ENCODE data around the gene KYNU. TPM values are rescaled to one million over a fixed set of nuclear protein-coding genes. Genes with fewer than 3 reads are reported as not detected.

KYNU gene
- total and polyA plus RNA-seq, 10 of the 15 experiments (the other 5 are each of a cell fraction or from before 2014, with no cell fraction given): 31.3 to 101 (median 38.3) TPM

DNA sequence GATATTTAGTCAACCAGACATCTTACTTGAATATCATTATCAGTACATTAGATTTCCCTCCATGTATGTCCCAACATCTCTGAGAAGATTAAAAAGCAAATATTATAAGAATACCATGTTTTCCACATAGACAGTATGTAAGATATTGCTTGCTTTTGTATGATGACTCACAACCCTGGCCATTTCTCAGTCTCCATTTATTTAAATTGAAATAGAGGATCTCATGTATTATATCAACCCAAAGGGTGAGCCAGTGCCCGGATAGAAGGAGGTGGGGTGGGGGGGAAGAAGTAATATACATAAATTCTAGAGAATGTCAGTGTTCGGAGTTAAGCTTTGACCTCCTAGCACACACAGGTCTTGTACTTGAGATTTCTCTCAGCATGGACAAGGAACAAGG is 109.6 kb downstream of the KYNU start:
- Histone ChIP-seq H3K9me3 (replicated peaks; ENCODE audit: control insufficient read depth, insufficient read depth, low read length) (no peaks in the 10 kb centered on the region), H2AFZ (ENCODE audit: control insufficient read depth, low read depth, low read length) (no peak overlapping the region), H3K27me3 (replicated peaks in 1 of 2; ENCODE audit: control insufficient read depth in 2 of 2, insufficient read depth in 2 of 2, low read length in 1 of 2) (no peaks in the 10 kb centered on the region), H4K20me1 (ENCODE audit: control insufficient read depth, insufficient read depth) (no peaks in the 10 kb centered on the region), H3K36me3 (ENCODE audit: control insufficient read depth in 2 of 2, insufficient read depth in 2 of 2, low read length in 1 of 2) (no peaks in the 10 kb centered on the region; a peak in 1 of 4 replicates), H3K79me2 (ENCODE audit: control insufficient read depth, insufficient read depth, low read length) (no peaks in the 10 kb centered on the region), H3K4me2 (ENCODE audit: control insufficient read depth, insufficient read depth) (no peak overlapping the region), H3K4me1 (ENCODE audit: control insufficient read depth, insufficient read depth, low read length) (peaks cover 17% of the 10 kb centered on the region), H3K9ac (ENCODE audit: control insufficient read depth, insufficient read depth, low read length) (no peak overlapping the region), H3K4me3 (no peak overlapping the region), H3K27ac (ENCODE audit: control insufficient read depth, insufficient read depth) (no peak overlapping the region)
- no peak for ATAC-seq
- POLR2A ChIA-PET: no interaction called here
- in situ Hi-C loops (cut with MboI) (loop anchor here (25.0 kb wide), 1 partner anchor 700 kb away; no protein-coding TSS in a partner anchor), intact Hi-C loops (cut with micrococcal nuclease; ENCODE audit: unreplicated experiment) (loop anchor here (10.0 kb wide), 1 partner anchor 692 kb away; no protein-coding TSS in a partner anchor)
- DNase-seq (ENCODE audit: low read depth, low spot score): no peak
- no peak for FAIRE-seq
- SMC1A ChIA-PET (ENCODE audit: uncharacterized antibody, unreplicated experiment): interaction anchor here (1.0 to 2.1 kb wide), 2 partner anchors 10 to 700 kb away, joined by 3 to 9 read pairs; no protein-coding TSS in a partner anchor
- RAD21 ChIA-PET (ENCODE audit: unreplicated experiment): interaction anchor here (1.4 to 1.8 kb wide), 2 partner anchors 107 to 304 kb away, joined by 4 to 7 read pairs; no protein-coding TSS in a partner anchor
- WGBS (ENCODE audit: insufficient coverage, insufficient replicate concordance, low lambda C conversion rate, missing lambda C conversion rate): 100% methylated on average over 2 of the region's 2 CpGs
- TF ChIP-seq JUNB (IDR thresholded peaks at IDR 0.05): no peak
- TF ChIP-seq ESRRA (IDR thresholded peaks at IDR 0.05; ENCODE audit: low read length): no peak
- TF ChIP-seq BACH1 (IDR thresholded peaks at IDR 0.05; ENCODE audit: borderline replicate concordance): no peak
- TSS peak; percentile 30 for BruUV-seq (replicated peaks)
- CTCF ChIA-PET: interaction anchor here (0.8 to 9.8 kb wide), 3 partner anchors 10 to 304 kb away, joined by 3 to 124 read pairs (median 32); partner anchors contain the start of gene KYNU

- no peaks in the 10 kb centered on the region for H3K9me3 ChIP-seq (replicated peaks; ENCODE audit: control insufficient read depth, insufficient read depth, low read length)
- no peak for FAIRE-seq
- in situ Hi-C loops (cut with MboI): loop anchor here (5.0 to 25.0 kb wide), 2 partner anchors 307 to 702 kb away; no protein-coding TSS in a partner anchor
- no TSS peak for BruUV-seq (replicated peaks)
- no peak overlapping the region for H3K27ac ChIP-seq (ENCODE audit: control insufficient read depth, insufficient read depth)
- ATAC-seq: peak; percentile 88
- ChIA-PET SMC1A (ENCODE audit: uncharacterized antibody, unreplicated experiment) (interaction anchor here (0.7 to 2.0 kb wide), 14 partner anchors 9 to 308 kb away, joined by 3 to 13 read pairs (median 4); no protein-coding TSS in a partner anchor), RAD21 (ENCODE audit: unreplicated experiment) (interaction anchor here (0.7 to 2.7 kb wide), 5 partner anchors 9 to 307 kb away, joined by 3 to 11 read pairs (median 3); partner anchors contain the start of gene KYNU), POLR2A (interaction anchor here (0.9 kb wide), 1 partner anchor 308 kb away, joined by 3 read pairs; no protein-coding TSS in a partner anchor), CTCF (interaction anchor here (0.6 to 9.8 kb wide), 27 partner anchors 9 to 966 kb away, joined by 3 to 124 read pairs (median 4); partner anchors contain the start of gene KYNU)
- peak overlapping the region; percentile 52; the same call in 1 of the 2 replicates for H2AFZ ChIP-seq (ENCODE audit: control insufficient read depth, low read depth, low read length)
- H3K4me3 ChIP-seq: no peak overlapping the region
- H3K9ac ChIP-seq (ENCODE audit: control insufficient read depth, insufficient read depth, low read length): no peak overlapping the region
- no peaks in the 10 kb centered on the region for H3K79me2 ChIP-seq (ENCODE audit: control insufficient read depth, insufficient read depth, low read length)
- TF ChIP-seq CTCF (IDR thresholded peaks at IDR 0.05 in 2 of 3, conservative IDR thresholded peaks at IDR 0.05 in 1 of 3; ENCODE audit: control insufficient read depth in 2 of 3, extremely low read depth in 1 of 3, insufficient read depth in 1 of 3, low read depth in 3 of 3, low read length in 3 of 3) (peak in 2 of 3 experiments; percentile 26 to 48; a peak in 3 of 6 replicates), RAD21 (IDR thresholded peaks at IDR 0.05; ENCODE audit: insufficient read depth, low read depth, low read length) (peak; percentile 72), ZNF24 (IDR thresholded peaks at IDR 0.05) (0 out of 2 replicates have a peak, but pooled peaks have one; percentile 7), SMC3 (IDR thresholded peaks at IDR 0.05; ENCODE audit: borderline replicate concordance, low read length) (peak; percentile 54; the same call in 1 of the 2 replicates), ZNF217 (IDR thresholded peaks at IDR 0.05) (no peak), SPI1 (IDR thresholded peaks at IDR 0.05; ENCODE audit: borderline replicate concordance, insufficient read depth, low read depth, low read length) (peak; percentile 47)
- H4K20me1 ChIP-seq (ENCODE audit: control insufficient read depth, insufficient read depth): no peaks in the 10 kb centered on the region
- DNase-seq (ENCODE audit: low read depth, low spot score): no peak
- H3K4me1 ChIP-seq (ENCODE audit: control insufficient read depth, insufficient read depth, low read length): peaks cover 5% of the 10 kb centered on the region; the same call in 1 of the 2 replicates
- H3K27me3 ChIP-seq (replicated peaks in 1 of 2; ENCODE audit: control insufficient read depth in 2 of 2, insufficient read depth in 2 of 2, low read length in 1 of 2): no peaks in the 10 kb centered on the region
- 46% methylated on average over 5 of the region's 5 CpGs for WGBS (ENCODE audit: insufficient coverage, insufficient replicate concordance, low lambda C conversion rate, missing lambda C conversion rate)
- intact Hi-C loops (cut with micrococcal nuclease; ENCODE audit: unreplicated experiment): loop anchor here (2.0 to 10.0 kb wide), 2 partner anchors 307 to 695 kb away; no protein-coding TSS in a partner anchor
- H3K36me3 ChIP-seq (ENCODE audit: control insufficient read depth in 2 of 2, insufficient read depth in 2 of 2, low read length in 1 of 2): no peaks in the 10 kb centered on the region; a peak in 1 of 4 replicates
- H3K4me2 ChIP-seq (ENCODE audit: control insufficient read depth, insufficient read depth): no peak overlapping the region
Observed at GRCh38 chr2:142989273-142990204, 112.1 kb downstream of the KYNU start.
